ENCODE data around the gene GPD2.

Gene GPD2

GRCh38 chr2:156423674-156424282, 12.4 kb upstream of the GPD2 start:
- ChIA-PET CTCF (interaction anchor here (0.7 kb wide), 1 partner anchor 251 kb away, joined by 3 read pairs; no protein-coding TSS in a partner anchor), POLR2A (ENCODE audit: low non-redundant PET) (no interaction called here)
- H3K27ac ChIP-seq, result no peak overlapping the region
- TF ChIP-seq, protein P1, sequence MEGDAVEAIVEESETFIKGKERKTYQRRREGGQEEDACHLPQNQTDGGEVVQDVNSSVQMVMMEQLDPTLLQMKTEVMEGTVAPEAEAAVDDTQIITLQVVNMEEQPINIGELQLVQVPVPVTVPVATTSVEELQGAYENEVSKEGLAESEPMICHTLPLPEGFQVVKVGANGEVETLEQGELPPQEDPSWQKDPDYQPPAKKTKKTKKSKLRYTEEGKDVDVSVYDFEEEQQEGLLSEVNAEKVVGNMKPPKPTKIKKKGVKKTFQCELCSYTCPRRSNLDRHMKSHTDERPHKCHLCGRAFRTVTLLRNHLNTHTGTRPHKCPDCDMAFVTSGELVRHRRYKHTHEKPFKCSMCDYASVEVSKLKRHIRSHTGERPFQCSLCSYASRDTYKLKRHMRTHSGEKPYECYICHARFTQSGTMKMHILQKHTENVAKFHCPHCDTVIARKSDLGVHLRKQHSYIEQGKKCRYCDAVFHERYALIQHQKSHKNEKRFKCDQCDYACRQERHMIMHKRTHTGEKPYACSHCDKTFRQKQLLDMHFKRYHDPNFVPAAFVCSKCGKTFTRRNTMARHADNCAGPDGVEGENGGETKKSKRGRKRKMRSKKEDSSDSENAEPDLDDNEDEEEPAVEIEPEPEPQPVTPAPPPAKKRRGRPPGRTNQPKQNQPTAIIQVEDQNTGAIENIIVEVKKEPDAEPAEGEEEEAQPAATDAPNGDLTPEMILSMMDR (conservative IDR thresholded peaks at IDR 0.05; ENCODE audit: low read depth), result no peak
- no peak for DNase-seq (ENCODE audit: low spot score)

- CTCF ChIA-PET, result no interaction called here
- POLR2A ChIA-PET (ENCODE audit: low non-redundant PET), result no interaction called here
- no peak overlapping the region for H3K27ac ChIP-seq
- no peak for DNase-seq (ENCODE audit: low spot score)
- TF ChIP-seq, protein P1 (conservative IDR thresholded peaks at IDR 0.05; ENCODE audit: low read depth), result no peak
These were observed 9.1 kb upstream of the GPD2 start for GRCh38 chr2:156427074-156427473.

DNA sequence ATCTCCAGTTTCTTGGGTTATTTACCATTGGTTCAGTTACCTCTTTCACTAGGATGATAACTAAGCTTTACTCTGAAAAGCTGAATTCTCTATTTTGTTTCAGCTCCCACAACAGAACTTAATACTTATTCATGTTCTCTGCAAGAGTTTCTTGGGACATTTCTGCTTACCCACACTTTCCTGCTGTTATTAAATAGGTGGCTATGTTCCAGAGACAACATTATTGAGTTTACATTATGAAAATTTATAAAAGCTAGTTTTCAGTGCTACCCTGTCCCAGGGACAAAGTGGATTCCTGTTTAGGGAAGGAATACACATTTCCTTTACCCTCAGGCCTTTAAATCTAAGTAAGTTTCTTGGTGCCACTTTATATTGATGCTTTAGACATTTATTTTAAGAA, 7.0 kb upstream of the GPD2 start:
- CTCF ChIA-PET, result no interaction called here
- no peak overlapping the region for H3K27ac ChIP-seq
- POLR2A ChIA-PET (ENCODE audit: low non-redundant PET), result no interaction called here
- DNase-seq (ENCODE audit: low spot score), result no peak
- TF ChIP-seq, protein P1 (conservative IDR thresholded peaks at IDR 0.05; ENCODE audit: low read depth), result no peak

DNA sequence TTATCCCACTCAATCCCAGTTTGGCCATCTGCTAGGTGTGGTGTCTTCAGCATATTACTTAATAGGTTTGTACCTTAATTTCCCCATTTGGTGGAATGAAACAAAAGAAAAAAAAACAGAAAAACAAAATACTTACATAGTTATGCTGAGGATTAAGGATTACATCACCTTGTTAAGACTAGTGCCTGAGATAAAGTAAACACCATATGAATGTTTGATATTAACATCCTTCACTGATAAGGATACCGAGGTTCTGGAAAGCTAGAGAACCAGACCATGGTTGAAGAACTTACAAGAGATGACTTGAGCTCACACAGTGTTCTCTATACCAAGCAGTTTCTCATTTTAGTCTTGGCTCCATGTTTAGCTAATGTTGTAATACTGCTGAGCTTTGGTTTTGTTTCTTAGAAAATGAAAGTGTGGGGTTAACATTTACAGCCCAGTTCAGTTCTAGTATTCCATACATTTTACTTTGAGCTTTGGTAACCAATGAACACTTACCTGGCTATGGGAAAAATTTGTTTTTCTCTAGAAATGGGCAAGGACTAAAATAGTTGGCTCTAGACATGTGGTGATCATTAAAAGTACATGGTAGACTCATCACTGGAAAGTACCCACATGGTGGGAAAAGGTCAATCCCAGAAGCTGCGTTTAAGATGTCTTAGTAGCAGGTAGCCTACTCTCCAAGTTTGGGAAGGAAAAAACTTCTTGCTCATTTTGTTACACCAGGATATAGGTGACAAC, 5.8 kb upstream of the GPD2 start:
- TF ChIP-seq, protein P1 (conservative IDR thresholded peaks at IDR 0.05; ENCODE audit: low read depth), result no peak
- no peak for DNase-seq (ENCODE audit: low spot score)
- ChIA-PET CTCF (interaction anchor here (0.6 kb wide), 1 partner anchor 89 kb away, joined by 4 read pairs; no protein-coding TSS in a partner anchor), POLR2A (ENCODE audit: low non-redundant PET) (no interaction called here)
- no peak overlapping the region for H3K27ac ChIP-seq

DNA sequence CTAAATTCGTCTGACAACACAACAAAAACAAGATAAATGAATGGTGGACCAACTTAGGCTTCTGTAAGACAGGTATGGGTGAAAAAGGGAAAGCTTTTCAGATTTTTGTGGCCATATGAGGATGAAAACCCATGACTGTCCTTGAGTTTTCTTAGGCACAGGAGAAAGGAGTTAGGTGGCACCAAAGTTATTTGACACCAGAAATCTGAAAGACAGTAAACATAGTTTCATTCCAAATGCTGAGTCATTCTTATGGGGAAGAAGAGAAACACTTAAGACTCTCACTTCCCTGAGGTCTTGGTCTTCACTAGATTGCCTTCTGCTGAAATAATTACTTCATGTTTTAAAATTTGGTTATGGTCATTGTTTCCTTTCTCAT, 5.2 kb upstream of the GPD2 start:
- H3K27ac ChIP-seq, result no peak overlapping the region
- POLR2A ChIA-PET (ENCODE audit: low non-redundant PET), result no interaction called here
- TF ChIP-seq, protein P1 (conservative IDR thresholded peaks at IDR 0.05; ENCODE audit: low read depth), result no peak
- DNase-seq (ENCODE audit: low spot score), result no peak
- CTCF ChIA-PET, result no interaction called here

GRCh38 chr2:156434461-156435291, 1.5 kb upstream of the GPD2 start:
- ChIA-PET CTCF (no interaction called here), POLR2A (ENCODE audit: low non-redundant PET) (no interaction called here)
- DNase-seq (ENCODE audit: low spot score), result no peak
- TF ChIP-seq, protein P1 (conservative IDR thresholded peaks at IDR 0.05; ENCODE audit: low read depth), result no peak
- H3K27ac ChIP-seq, result peak overlapping the region; percentile 96
